Neural progenitor cell (in vitro differentiated cells): Measurements from ENCODE around the gene RBFOX2. TPM values are rescaled to one million over a fixed set of nuclear protein-coding genes. Genes with fewer than 3 reads are reported as not detected.
A peak's percentile ranks its signal among the peaks of the same experiment; 100 is the strongest.
"Not testable (repeated sequence)": the region's sequence is repeated elsewhere in the genome, so short reads cannot be mapped to it uniquely, and the experiment has no call there.

Experiments used
- DNase-seq: peaks from one replicate; pipeline ENCODE4 v3.0.0-alpha.2; 2016; ENCODE audit warnings: low spot score
- H2AFZ ChIP-seq: fragments of 200-600 bp; sonication (generic); replicated peaks from 2 replicates; pipeline ENCODE4 v1.6.1; 2016; ENCODE audit warnings: antibody characterized with exemption
- H3F3A ChIP-seq: fragments of 200-600 bp; sonication (generic); 2 replicates; pipeline ENCODE4 v1.6.1; 2016; ENCODE audit warnings: antibody characterized with exemption, low read depth
- H3K27ac ChIP-seq: fragments of 200-600 bp; sonication (generic); 2 replicates; pipeline ENCODE4 v1.5.1; 2016; ENCODE audit warnings: mild to moderate bottlenecking
- H3K27me3 ChIP-seq: fragments of 200-600 bp; sonication (generic); 2 replicates; pipeline ENCODE4 v1.6.1; 2016; ENCODE audit warnings: mild to moderate bottlenecking, moderate library complexity
- H3K36me3 ChIP-seq: fragments of 200-600 bp; sonication (generic); 2 replicates; pipeline ENCODE4 v1.5.1; 2016
- H3K4me1 ChIP-seq: fragments of 200-600 bp; sonication (generic); 2 replicates; pipeline ENCODE4 v1.6.1; 2016; ENCODE audit warnings: mixed run types
- H3K4me2 ChIP-seq: fragments of 200-600 bp; sonication (generic); 2 replicates; pipeline ENCODE4 v1.6.1; 2016
- H3K4me3 ChIP-seq: fragments of 200-600 bp; sonication (generic); 2 replicates; pipeline ENCODE4 v1.5.1; 2016
- H3K79me2 ChIP-seq: fragments of 200-600 bp; sonication (generic); 2 replicates; pipeline ENCODE4 v1.6.1; 2016; ENCODE audit warnings: low read depth
- H3K9ac ChIP-seq: fragments of 200-600 bp; sonication (generic); 2 replicates; pipeline ENCODE4 v1.6.1; 2016
- H3K9me3 ChIP-seq: fragments of 200-600 bp; sonication (generic); 2 replicates; pipeline ENCODE4 v1.5.1; 2016; ENCODE audit warnings: low read depth
- H4K20me1 ChIP-seq: fragments of 200-600 bp; sonication (generic); 2 replicates; pipeline ENCODE4 v1.6.1; 2016; ENCODE audit warnings: low read depth
- H3K27ac Mint-ChIP-seq: 3 replicates; pipeline ENCODE4 v1.8.0; 2021; ENCODE audit warnings: mixed read lengths
- H3K27me3 Mint-ChIP-seq: 2 replicates; pipeline ENCODE4 v1.8.0; 2022; ENCODE audit warnings: low read depth, mild to moderate bottlenecking, inconsistent platforms, moderate library complexity, mixed read lengths; ENCODE audit not compliant: insufficient read depth
- H3K36me3 Mint-ChIP-seq: 3 replicates; pipeline ENCODE4 v1.8.0; 2021; ENCODE audit warnings: mixed read lengths
- H3K4me1 Mint-ChIP-seq: 3 replicates; pipeline ENCODE4 v1.8.0; 2021; ENCODE audit warnings: mixed read lengths
- H3K4me3 Mint-ChIP-seq: 3 replicates; pipeline ENCODE4 v1.8.0; 2021; ENCODE audit warnings: mild to moderate bottlenecking, moderate library complexity, mixed read lengths
- H3K9me3 Mint-ChIP-seq: 3 replicates; pipeline ENCODE4 v1.8.0; 2020; ENCODE audit warnings: mixed read lengths
- CTCF ChIP-seq: fragments of 200-600 bp; sonication (generic); IDR thresholded peaks from 2 replicates; pipeline ENCODE4 v1.5.1; 2017; ENCODE audit warnings: antibody characterized with exemption, mild to moderate bottlenecking
- EZH2 ChIP-seq: fragments of 200-600 bp; sonication (generic); IDR thresholded peaks from 2 replicates; pipeline ENCODE4 v1.6.1; 2017; ENCODE audit warnings: antibody characterized with exemption, mild to moderate bottlenecking, moderate library complexity
- EZH2phosphoT487 ChIP-seq: fragments of 200-600 bp; sonication (generic); IDR thresholded peaks from 2 replicates; pipeline ENCODE4 v1.6.1; 2017; ENCODE audit warnings: antibody characterized with exemption
- total RNA-seq: library from RNA; depleted of rRNA; stranded (reverse); fragments of >200 nt; gene quantifications from 2 replicates; pipeline ENCODE4 v1.2.3, GENCODE V29; 2015; ENCODE audit warnings: low replicate concordance

The RBFOX2 gene
- total RNA-seq, 1 donor from 2014 or later: 163 TPM

GRCh38 chr22:36055376-36056295, 27.0 kb upstream of the RBFOX2 start:
- H3K4me3 ChIP-seq: no peak overlapping the region
- Mint-ChIP-seq H3K9me3 (peaks cover 4% of the 10 kb centered on the region), H3K27ac (peak overlapping the region; percentile 87), H3K27me3 (peaks cover 6% of the 10 kb centered on the region), H3K4me1 (peaks cover 19% of the 10 kb centered on the region), H3K36me3 (no peaks in the 10 kb centered on the region), H3K4me3 (no peak overlapping the region)
- no peak overlapping the region for H3K4me2 ChIP-seq
- H2AFZ ChIP-seq: peak overlapping the region; percentile 30
- no peak overlapping the region for H3K27ac ChIP-seq
- no peaks in the 10 kb centered on the region for H3K36me3 ChIP-seq
- H3F3A ChIP-seq: no peaks in the 10 kb centered on the region
- H3K27me3 ChIP-seq: no peaks in the 10 kb centered on the region
- no peaks in the 10 kb centered on the region for H3K9me3 ChIP-seq
- no peak overlapping the region for H3K9ac ChIP-seq
- TF ChIP-seq EZH2phosphoT487 (no peak), CTCF (no peak), EZH2 (no peak)
- no peaks in the 10 kb centered on the region for H3K79me2 ChIP-seq
- H3K4me1 ChIP-seq: peaks cover 4% of the 10 kb centered on the region
- DNase-seq: no peak
- H4K20me1 ChIP-seq: no peaks in the 10 kb centered on the region

DNA sequence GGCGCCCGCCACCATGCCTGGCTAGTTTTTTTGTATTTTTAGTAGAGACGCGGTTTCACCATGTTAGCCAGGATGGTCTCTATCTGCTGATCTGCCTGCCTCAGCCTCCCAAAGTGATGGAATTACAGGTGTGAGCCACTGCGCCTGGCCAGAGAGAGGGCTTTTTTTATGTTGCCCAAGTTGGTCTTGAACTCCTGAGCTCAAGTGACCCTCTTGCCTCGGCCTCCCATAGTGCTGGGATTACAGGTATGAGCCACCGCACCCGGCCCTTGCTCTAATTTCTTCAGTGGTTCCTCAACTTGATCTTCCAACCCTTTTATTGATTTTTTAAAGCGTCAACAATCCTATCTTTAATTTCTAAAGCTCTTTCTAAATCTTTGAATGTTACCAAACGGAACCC, 25.8 kb upstream of the RBFOX2 start:
- not testable (repeated sequence) for H3K27ac ChIP-seq, H3K36me3 Mint-ChIP-seq, H3K9ac ChIP-seq, H3K27me3 Mint-ChIP-seq, H3K4me2 ChIP-seq, H3K9me3 Mint-ChIP-seq, H3K36me3 ChIP-seq, H3F3A ChIP-seq, H3K27ac Mint-ChIP-seq, H3K9me3 ChIP-seq, H3K27me3 ChIP-seq, DNase-seq, H2AFZ ChIP-seq, H4K20me1 ChIP-seq, H3K4me1 ChIP-seq, H3K79me2 ChIP-seq, H3K4me3 ChIP-seq, H3K4me3 Mint-ChIP-seq
- H3K4me1 Mint-ChIP-seq: peaks cover 19% of the 10 kb centered on the region

DNA sequence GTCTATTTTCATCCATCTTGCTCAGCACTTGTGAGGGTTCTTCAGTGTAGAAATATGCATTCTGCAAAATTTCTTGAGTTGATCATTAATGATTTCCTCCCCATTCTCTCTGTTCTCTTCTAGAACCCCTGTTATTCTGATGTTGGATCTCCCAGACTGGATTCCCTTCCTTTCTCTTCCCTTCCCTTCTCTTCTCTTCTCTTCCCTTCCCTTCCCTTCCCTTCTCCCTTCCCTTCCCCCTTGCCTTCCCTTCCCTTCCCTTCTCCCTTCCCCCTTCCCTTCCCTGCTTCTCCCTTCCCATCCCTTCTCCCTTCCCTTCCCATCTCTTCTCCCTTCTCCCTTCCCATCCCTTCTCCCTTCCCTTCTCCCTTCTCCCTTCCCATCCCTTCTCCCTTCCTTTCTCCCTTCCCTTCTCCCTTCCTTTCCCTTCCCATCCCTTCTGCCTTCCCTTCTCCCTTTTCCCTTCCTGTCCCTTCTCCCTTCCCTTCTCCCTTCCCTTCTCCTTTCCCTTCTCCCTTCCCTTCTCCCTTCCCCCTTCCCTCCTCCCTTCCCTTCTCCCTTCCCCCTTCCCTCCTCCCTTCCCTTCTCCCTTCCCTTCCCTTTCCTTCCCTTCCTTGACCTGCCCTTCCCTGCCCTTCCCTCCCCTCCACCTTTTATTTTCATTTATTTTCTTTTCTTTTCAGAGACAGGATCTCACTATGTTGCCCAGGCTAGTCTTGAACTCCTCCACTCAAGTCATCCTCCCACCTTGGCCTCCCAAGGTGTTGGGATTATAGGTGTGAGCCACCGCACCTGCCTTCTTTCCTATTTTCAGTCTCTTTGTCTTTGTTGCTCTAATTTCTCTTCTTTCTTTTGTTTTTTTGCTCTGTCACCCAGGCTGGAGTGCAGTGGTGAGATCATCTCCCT, 24.9 kb upstream of the RBFOX2 start:
- no peak overlapping the region for H3K27ac ChIP-seq

More for the DNA sequence above, 24.9 kb upstream of the RBFOX2 start:
- Mint-ChIP-seq H3K4me1 (peaks cover 19% of the 10 kb centered on the region), H3K36me3 (no peaks in the 10 kb centered on the region), H3K27me3 (peaks cover 6% of the 10 kb centered on the region), H3K4me3 (no peak overlapping the region), H3K9me3 (peaks cover 2% of the 10 kb centered on the region), H3K27ac (no peak overlapping the region)
- Histone ChIP-seq H3F3A (no peaks in the 10 kb centered on the region), H2AFZ (no peak overlapping the region), H4K20me1 (no peaks in the 10 kb centered on the region), H3K36me3 (no peaks in the 10 kb centered on the region), H3K9ac (no peak overlapping the region), H3K79me2 (no peaks in the 10 kb centered on the region), H3K4me1 (peaks cover 4% of the 10 kb centered on the region), H3K27me3 (no peaks in the 10 kb centered on the region), H3K4me2 (no peak overlapping the region), H3K9me3 (no peaks in the 10 kb centered on the region), H3K4me3 (no peak overlapping the region)
- TF ChIP-seq CTCF: no peak
- no peak for TF ChIP-seq EZH2
- TF ChIP-seq EZH2phosphoT487: no peak
- no peak for DNase-seq
